ENCODE results near the gene SOX15.

The SOX15 gene

GRCh38 chr17:7627250-7628121 is 37.6 kb upstream of the SOX15 start, which contains the start of gene SAT2:
TSS of gene SAT2 (minus strand) at chr17:7627821. CDS start at chr17:7627635, 186 bp downstream.
- TF ChIP-seq CTCF (IDR thresholded peaks at IDR 0.05) = no peak

- no peak for TF ChIP-seq CTCF (IDR thresholded peaks at IDR 0.05)
Observed at GRCh38 chr17:7626956-7627249, 37.0 kb upstream of the SOX15 start.

GRCh38 chr17:7626307-7626706 is 36.4 kb upstream of the SOX15 start:
- TF ChIP-seq CTCF (IDR thresholded peaks at IDR 0.05) = no peak

GRCh38 chr17:7623661-7624060 is 33.8 kb upstream of the SOX15 start:
- TF ChIP-seq CTCF (IDR thresholded peaks at IDR 0.05) = no peak

DNA sequence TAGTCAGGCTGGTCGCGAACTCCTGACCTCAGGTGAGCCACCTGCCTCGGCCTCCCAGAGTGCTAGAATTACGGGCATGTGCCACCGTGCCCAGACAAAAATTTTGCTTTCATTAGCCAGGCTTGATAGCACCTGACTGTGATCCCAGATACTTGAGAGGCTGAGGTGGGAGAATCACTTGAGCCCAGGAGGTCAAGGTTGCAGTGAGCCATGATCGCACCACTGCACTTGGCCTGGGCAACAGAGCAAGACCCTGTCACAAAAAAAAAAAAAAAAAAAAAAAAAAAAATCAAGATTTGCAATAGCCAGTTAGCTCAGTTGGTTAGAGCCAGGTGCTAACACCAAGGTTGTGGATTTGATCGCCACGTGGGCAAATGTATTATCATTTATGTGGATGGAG is 30.9 kb upstream of the SOX15 start:
- no peak for TF ChIP-seq CTCF (IDR thresholded peaks at IDR 0.05)

- no peak for TF ChIP-seq CTCF (IDR thresholded peaks at IDR 0.05)
Observed at GRCh38 chr17:7618608-7619007, 28.7 kb upstream of the SOX15 start.

DNA sequence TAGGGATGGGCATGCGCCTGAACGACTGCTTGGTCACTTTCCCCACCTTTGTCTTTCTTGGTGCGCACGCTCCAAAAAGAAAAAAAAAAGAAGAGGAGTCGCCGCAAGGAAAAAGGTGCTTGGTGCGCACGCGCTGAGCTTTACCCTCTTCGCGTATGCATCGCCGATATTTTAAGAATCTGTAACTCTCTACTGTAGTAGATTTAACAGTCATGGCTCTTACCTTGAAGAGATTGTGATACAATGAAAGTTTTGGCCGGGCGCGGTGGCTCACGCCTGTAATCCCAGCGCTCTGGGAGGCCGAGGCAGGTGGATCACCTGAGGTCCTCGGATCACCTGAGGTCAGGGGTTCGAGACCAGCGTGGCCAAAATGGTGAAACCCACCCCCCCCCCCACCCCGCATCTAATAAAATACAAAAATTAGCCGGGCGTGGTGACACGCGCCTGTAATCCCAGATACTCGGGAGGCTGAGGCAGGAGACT is 25.4 kb upstream of the SOX15 start:
- no peak for TF ChIP-seq CTCF (IDR thresholded peaks at IDR 0.05)

Measured in LNCAP (cell line).